C4-2B (cell line): ENCODE measurements around the gene CHST12.

Experiments
- H3K27ac ChIP-seq: fragments of 450-650 bp; 2 replicates; pipeline ENCODE4 v1.5.1; 2017
- ZFX ChIP-seq: fragments of 450-650 bp; IDR thresholded peaks from 2 replicates; pipeline ENCODE4 v1.6.1; 2017
- TF ChIP-seq, protein P1 (sequence below): fragments of 450-650 bp; conservative IDR thresholded peaks from 2 replicates; pipeline ENCODE4 v1.5.1; 2017; ENCODE audit warnings: mild to moderate bottlenecking

The CHST12 gene

DNA sequence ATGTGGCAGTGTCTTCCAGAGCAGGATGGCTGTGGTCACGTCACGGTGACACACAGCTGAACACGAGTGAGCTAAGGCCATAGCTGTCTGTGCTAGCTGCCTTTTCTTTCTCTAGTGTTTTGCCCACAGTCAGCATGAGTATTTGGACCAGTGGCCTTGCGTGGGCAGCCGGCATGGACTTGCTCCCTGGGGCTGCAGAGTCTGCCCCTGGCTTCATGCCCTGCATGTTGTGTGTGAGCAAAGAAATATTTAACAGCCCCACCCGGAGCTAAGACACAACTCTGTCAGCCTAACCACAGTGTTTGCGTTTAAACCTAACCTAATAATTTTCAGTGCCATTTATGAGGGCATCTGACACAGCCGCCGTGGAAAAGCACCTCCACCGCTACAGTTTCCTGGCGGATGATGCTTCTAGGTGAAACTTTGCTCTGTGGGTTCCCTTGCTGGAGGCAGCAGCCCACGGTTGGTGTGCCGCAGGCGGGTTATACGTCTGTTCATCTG is 14.6 kb downstream of the CHST12 start:
- no peak overlapping the region for H3K27ac ChIP-seq
- TF ChIP-seq, protein P1, sequence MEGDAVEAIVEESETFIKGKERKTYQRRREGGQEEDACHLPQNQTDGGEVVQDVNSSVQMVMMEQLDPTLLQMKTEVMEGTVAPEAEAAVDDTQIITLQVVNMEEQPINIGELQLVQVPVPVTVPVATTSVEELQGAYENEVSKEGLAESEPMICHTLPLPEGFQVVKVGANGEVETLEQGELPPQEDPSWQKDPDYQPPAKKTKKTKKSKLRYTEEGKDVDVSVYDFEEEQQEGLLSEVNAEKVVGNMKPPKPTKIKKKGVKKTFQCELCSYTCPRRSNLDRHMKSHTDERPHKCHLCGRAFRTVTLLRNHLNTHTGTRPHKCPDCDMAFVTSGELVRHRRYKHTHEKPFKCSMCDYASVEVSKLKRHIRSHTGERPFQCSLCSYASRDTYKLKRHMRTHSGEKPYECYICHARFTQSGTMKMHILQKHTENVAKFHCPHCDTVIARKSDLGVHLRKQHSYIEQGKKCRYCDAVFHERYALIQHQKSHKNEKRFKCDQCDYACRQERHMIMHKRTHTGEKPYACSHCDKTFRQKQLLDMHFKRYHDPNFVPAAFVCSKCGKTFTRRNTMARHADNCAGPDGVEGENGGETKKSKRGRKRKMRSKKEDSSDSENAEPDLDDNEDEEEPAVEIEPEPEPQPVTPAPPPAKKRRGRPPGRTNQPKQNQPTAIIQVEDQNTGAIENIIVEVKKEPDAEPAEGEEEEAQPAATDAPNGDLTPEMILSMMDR = no peak
- TF ChIP-seq ZFX = no peak

DNA sequence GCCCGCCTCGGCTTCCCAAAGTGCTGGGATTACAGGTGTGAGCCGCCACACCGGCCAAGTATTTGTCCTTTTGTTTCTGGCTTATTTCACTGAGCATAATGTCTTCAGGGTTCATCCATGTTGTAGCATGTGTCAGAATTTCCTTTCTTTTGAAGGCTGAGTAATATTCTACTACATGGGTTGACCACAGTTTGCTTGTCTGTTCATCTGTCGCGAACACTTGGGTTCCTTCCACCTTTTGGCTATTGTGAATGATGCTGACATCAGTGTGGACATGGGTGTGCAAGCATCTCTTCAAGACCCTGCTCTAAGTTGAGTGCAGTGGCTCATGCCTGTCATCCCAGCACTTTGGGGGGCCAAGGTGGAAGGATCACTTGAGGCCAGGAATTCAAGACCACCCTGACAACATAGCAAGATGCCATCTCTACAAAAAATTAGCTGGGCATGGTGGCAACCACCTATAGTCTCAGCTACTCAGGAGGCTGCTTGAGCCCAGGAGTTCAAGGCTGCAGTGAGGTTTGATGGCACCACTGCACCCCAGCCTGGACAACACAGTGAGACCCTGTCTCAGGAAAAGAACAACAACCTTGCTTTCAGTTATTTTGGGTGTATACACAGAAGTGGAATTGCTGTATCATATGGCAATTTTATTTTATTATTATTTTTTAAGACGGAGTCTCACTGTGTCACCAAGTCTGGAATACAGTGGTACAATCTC is 17.0 kb downstream of the CHST12 start:
- TF ChIP-seq, protein P1 = no peak
- no peak for TF ChIP-seq ZFX

DNA sequence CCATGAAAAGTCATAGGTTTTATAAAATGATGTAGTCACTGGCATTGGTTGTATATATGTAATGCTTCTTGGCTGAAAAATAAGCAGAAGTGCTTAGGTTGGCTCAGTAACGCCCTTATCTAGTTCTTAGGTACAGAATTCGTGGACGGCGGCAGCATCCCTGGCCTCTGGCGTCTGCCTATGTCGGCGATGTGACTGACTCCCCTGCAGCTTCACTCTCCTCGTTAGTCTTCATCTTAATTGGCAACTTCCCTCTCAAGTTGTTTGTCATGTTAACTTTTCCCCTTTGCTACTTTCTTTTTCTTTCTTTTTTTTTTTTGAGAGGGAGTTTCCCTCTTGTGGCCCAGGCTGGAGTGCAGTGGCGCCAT is 18.5 kb downstream of the CHST12 start:
- TF ChIP-seq, protein P1 = no peak
- TF ChIP-seq ZFX = no peak
- no peak overlapping the region for H3K27ac ChIP-seq

More for the DNA sequence above, 17.0 kb downstream of the CHST12 start:
- no peak overlapping the region for H3K27ac ChIP-seq

DNA sequence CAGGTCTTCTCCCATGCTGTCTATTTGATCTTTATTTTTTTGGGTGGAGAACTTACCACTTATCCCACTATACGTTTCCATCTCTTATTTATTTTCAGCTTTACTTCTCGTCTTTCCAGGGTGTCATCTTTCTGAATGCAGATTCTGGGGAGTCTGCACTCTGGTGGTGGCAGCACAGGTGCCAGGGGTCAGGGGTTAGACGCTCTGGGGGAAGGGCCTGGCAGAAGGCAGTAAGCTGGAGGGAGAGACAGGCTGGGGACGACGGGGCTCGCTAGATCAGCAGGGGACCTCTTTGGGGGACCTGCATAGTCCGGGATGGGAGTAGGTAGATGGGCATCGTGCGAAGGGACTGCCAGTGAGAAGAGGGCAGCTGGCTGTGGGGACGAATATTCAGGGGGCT is 22.3 kb downstream of the CHST12 start:
- H3K27ac ChIP-seq = no peak overlapping the region
- TF ChIP-seq, protein P1 = no peak
- no peak for TF ChIP-seq ZFX

DNA sequence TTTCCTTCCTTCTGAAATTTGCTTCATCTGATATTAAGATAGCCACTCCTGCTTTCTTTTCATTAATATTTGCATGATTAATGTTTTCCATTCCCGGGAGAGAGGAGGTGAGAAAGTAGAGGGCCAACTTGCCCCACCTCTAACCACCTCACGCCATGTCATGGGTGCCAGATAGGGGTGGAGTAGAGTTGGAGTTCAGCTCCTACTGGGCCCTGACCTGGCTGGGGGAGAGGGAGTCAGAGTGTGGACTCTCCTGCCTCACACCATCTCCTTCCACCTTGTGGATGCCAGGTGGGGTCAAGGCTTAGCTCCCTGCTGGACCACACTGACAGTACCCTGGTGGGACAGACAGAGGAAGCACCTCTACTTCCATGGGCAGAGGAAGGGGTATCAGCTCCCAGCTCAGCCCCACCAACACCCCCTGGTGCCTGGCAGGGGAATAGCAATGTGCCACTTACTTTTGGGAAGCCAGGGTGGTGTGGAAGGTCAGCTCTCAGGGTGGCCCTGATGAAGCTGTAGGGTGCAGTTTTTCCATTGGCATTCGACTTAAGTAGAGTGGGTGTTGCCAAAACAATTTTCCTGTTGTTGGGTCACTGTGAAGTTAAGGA is 28.0 kb downstream of the CHST12 start:
- H3K27ac ChIP-seq = no peak overlapping the region
- TF ChIP-seq ZFX = no peak
- TF ChIP-seq, protein P1 = no peak; the same call in 1 of the 2 replicates

DNA sequence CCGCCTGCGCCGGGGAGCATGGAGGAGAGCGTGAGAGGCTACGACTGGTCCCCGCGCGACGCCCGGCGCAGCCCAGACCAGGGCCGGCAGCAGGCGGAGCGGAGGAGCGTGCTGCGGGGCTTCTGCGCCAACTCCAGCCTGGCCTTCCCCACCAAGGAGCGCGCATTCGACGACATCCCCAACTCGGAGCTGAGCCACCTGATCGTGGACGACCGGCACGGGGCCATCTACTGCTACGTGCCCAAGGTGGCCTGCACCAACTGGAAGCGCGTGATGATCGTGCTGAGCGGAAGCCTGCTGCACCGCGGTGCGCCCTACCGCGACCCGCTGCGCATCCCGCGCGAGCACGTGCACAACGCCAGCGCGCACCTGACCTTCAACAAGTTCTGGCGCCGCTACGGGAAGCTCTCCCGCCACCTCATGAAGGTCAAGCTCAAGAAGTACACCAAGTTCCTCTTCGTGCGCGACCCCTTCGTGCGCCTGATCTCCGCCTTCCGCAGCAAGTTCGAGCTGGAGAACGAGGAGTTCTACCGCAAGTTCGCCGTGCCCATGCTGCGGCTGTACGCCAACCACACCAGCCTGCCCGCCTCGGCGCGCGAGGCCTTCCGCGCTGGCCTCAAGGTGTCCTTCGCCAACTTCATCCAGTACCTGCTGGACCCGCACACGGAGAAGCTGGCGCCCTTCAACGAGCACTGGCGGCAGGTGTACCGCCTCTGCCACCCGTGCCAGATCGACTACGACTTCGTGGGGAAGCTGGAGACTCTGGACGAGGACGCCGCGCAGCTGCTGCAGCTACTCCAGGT is 29.7 kb downstream of the CHST12 start:
- no peak overlapping the region for H3K27ac ChIP-seq
- TF ChIP-seq ZFX = no peak
- TF ChIP-seq, protein P1 = no peak
